ENCODE data around the gene ZW10.
"Not testable (repeated sequence)": the region's sequence is repeated elsewhere in the genome, so short reads cannot be mapped to it uniquely, and the experiment has no call there.

Gene ZW10

GRCh38 chr11:113773416-113774173, at the start of gene ZW10:
Gene ZW10, minus strand, starts transcription at chr11:113773692. Its CDS starts 26 bp downstream, at chr11:113773666.
- H3K9me3 ChIP-seq (ENCODE audit: control insufficient read depth, insufficient read depth, low read length): no peaks in the 10 kb centered on the region
- peaks cover 3% of the 10 kb centered on the region for H3K36me3 ChIP-seq (ENCODE audit: control insufficient read depth, insufficient read depth, low read length)
- H3K27me3 ChIP-seq (ENCODE audit: control insufficient read depth, insufficient read depth, low read length): no peaks in the 10 kb centered on the region
- peak within 1 kb of the TSS; percentile 100 for H3K4me3 ChIP-seq (ENCODE audit: low read depth, low read length)
- no peaks in the 10 kb centered on the region for H3K4me1 ChIP-seq (ENCODE audit: control insufficient read depth, insufficient read depth, low read length)
- peak within 1 kb of the TSS; percentile 98 for H3K9ac ChIP-seq (ENCODE audit: low read depth, low read length)

GRCh38 chr11:113818426-113818825, 44.9 kb upstream of the ZW10 start:
- Histone ChIP-seq H3K9me3 (ENCODE audit: control insufficient read depth, insufficient read depth, low read length) (no peaks in the 10 kb centered on the region), H3K27me3 (ENCODE audit: control insufficient read depth, insufficient read depth, low read length) (no peaks in the 10 kb centered on the region), H3K4me3 (ENCODE audit: low read depth, low read length) (no peak overlapping the region), H3K4me1 (ENCODE audit: control insufficient read depth, insufficient read depth, low read length) (no peaks in the 10 kb centered on the region), H3K36me3 (ENCODE audit: control insufficient read depth, insufficient read depth, low read length) (peaks cover 26% of the 10 kb centered on the region), H3K9ac (ENCODE audit: low read depth, low read length) (no peak overlapping the region)

- Histone ChIP-seq H3K9ac (ENCODE audit: low read depth, low read length) (no peak overlapping the region), H3K27me3 (ENCODE audit: control insufficient read depth, insufficient read depth, low read length) (no peaks in the 10 kb centered on the region), H3K9me3 (ENCODE audit: control insufficient read depth, insufficient read depth, low read length) (no peaks in the 10 kb centered on the region), H3K36me3 (ENCODE audit: control insufficient read depth, insufficient read depth, low read length) (peaks cover 20% of the 10 kb centered on the region), H3K4me1 (ENCODE audit: control insufficient read depth, insufficient read depth, low read length) (no peaks in the 10 kb centered on the region), H3K4me3 (ENCODE audit: low read depth, low read length) (no peak overlapping the region)
These were observed 44.1 kb upstream of the ZW10 start for GRCh38 chr11:113817626-113818025.

- no peak overlapping the region for H3K9ac ChIP-seq (ENCODE audit: low read depth, low read length)
- H3K4me1 ChIP-seq (ENCODE audit: control insufficient read depth, insufficient read depth, low read length): no peaks in the 10 kb centered on the region
- H3K4me3 ChIP-seq (ENCODE audit: low read depth, low read length): no peak overlapping the region
- no peaks in the 10 kb centered on the region for H3K27me3 ChIP-seq (ENCODE audit: control insufficient read depth, insufficient read depth, low read length)
- no peaks in the 10 kb centered on the region for H3K9me3 ChIP-seq (ENCODE audit: control insufficient read depth, insufficient read depth, low read length)
- H3K36me3 ChIP-seq (ENCODE audit: control insufficient read depth, insufficient read depth, low read length): peaks cover 17% of the 10 kb centered on the region
These were observed 43.7 kb upstream of the ZW10 start for GRCh38 chr11:113817162-113817561.

- Histone ChIP-seq H3K4me3 (ENCODE audit: low read depth, low read length) (no peak overlapping the region), H3K9ac (ENCODE audit: low read depth, low read length) (no peak overlapping the region), H3K36me3 (ENCODE audit: control insufficient read depth, insufficient read depth, low read length) (peaks cover 3% of the 10 kb centered on the region), H3K27me3 (ENCODE audit: control insufficient read depth, insufficient read depth, low read length) (no peaks in the 10 kb centered on the region), H3K4me1 (ENCODE audit: control insufficient read depth, insufficient read depth, low read length) (no peaks in the 10 kb centered on the region), H3K9me3 (ENCODE audit: control insufficient read depth, insufficient read depth, low read length) (no peaks in the 10 kb centered on the region)
These were observed 40.7 kb upstream of the ZW10 start for GRCh38 chr11:113814181-113814580.

- Histone ChIP-seq H3K4me1 (ENCODE audit: control insufficient read depth, insufficient read depth, low read length) (no peaks in the 10 kb centered on the region), H3K9me3 (ENCODE audit: control insufficient read depth, insufficient read depth, low read length) (no peaks in the 10 kb centered on the region), H3K4me3 (ENCODE audit: low read depth, low read length) (no peak overlapping the region), H3K27me3 (ENCODE audit: control insufficient read depth, insufficient read depth, low read length) (no peaks in the 10 kb centered on the region), H3K36me3 (ENCODE audit: control insufficient read depth, insufficient read depth, low read length) (peaks cover 20% of the 10 kb centered on the region), H3K9ac (ENCODE audit: low read depth, low read length) (no peak overlapping the region)
These were observed 35.4 kb upstream of the ZW10 start for GRCh38 chr11:113808931-113809330.

GRCh38 chr11:113806406-113806805, 32.9 kb upstream of the ZW10 start:
- no peaks in the 10 kb centered on the region for H3K27me3 ChIP-seq (ENCODE audit: control insufficient read depth, insufficient read depth, low read length)

GRCh38 chr11:113805640-113806039, 32.1 kb upstream of the ZW10 start:
- Histone ChIP-seq H3K4me1 (ENCODE audit: control insufficient read depth, insufficient read depth, low read length) (no peaks in the 10 kb centered on the region), H3K9ac (ENCODE audit: low read depth, low read length) (no peak overlapping the region), H3K36me3 (ENCODE audit: control insufficient read depth, insufficient read depth, low read length) (peaks cover 41% of the 10 kb centered on the region), H3K4me3 (ENCODE audit: low read depth, low read length) (no peak overlapping the region), H3K27me3 (ENCODE audit: control insufficient read depth, insufficient read depth, low read length) (no peaks in the 10 kb centered on the region), H3K9me3 (ENCODE audit: control insufficient read depth, insufficient read depth, low read length) (no peaks in the 10 kb centered on the region)

More at GRCh38 chr11:113806406-113806805, 32.9 kb upstream of the ZW10 start:
- H3K4me3 ChIP-seq (ENCODE audit: low read depth, low read length): no peak overlapping the region
- no peaks in the 10 kb centered on the region for H3K4me1 ChIP-seq (ENCODE audit: control insufficient read depth, insufficient read depth, low read length)
- no peak overlapping the region for H3K9ac ChIP-seq (ENCODE audit: low read depth, low read length)
- H3K36me3 ChIP-seq (ENCODE audit: control insufficient read depth, insufficient read depth, low read length): peaks cover 34% of the 10 kb centered on the region
- no peaks in the 10 kb centered on the region for H3K9me3 ChIP-seq (ENCODE audit: control insufficient read depth, insufficient read depth, low read length)

- H3K4me1 ChIP-seq (ENCODE audit: control insufficient read depth, insufficient read depth, low read length): no peaks in the 10 kb centered on the region
- H3K36me3 ChIP-seq (ENCODE audit: control insufficient read depth, insufficient read depth, low read length): peaks cover 43% of the 10 kb centered on the region
- H3K27me3 ChIP-seq (ENCODE audit: control insufficient read depth, insufficient read depth, low read length): no peaks in the 10 kb centered on the region
- H3K9me3 ChIP-seq (ENCODE audit: control insufficient read depth, insufficient read depth, low read length): no peaks in the 10 kb centered on the region
- H3K4me3 ChIP-seq (ENCODE audit: low read depth, low read length): no peak overlapping the region
- no peak overlapping the region for H3K9ac ChIP-seq (ENCODE audit: low read depth, low read length)
These were observed 29.1 kb upstream of the ZW10 start for GRCh38 chr11:113802621-113803020.

- Histone ChIP-seq H3K36me3 (ENCODE audit: control insufficient read depth, insufficient read depth, low read length) (peaks cover 17% of the 10 kb centered on the region), H3K4me1 (ENCODE audit: control insufficient read depth, insufficient read depth, low read length) (no peaks in the 10 kb centered on the region), H3K9me3 (ENCODE audit: control insufficient read depth, insufficient read depth, low read length) (no peaks in the 10 kb centered on the region), H3K4me3 (ENCODE audit: low read depth, low read length) (no peak overlapping the region), H3K9ac (ENCODE audit: low read depth, low read length) (no peak overlapping the region), H3K27me3 (ENCODE audit: control insufficient read depth, insufficient read depth, low read length) (no peaks in the 10 kb centered on the region)
These were observed 23.3 kb upstream of the ZW10 start for GRCh38 chr11:113796663-113797259.

- H3K36me3 ChIP-seq (ENCODE audit: control insufficient read depth, insufficient read depth, low read length): no peaks in the 10 kb centered on the region
- H3K9ac ChIP-seq (ENCODE audit: low read depth, low read length): no peak overlapping the region
- no peaks in the 10 kb centered on the region for H3K9me3 ChIP-seq (ENCODE audit: control insufficient read depth, insufficient read depth, low read length)
- H3K4me3 ChIP-seq (ENCODE audit: low read depth, low read length): no peak overlapping the region
- H3K27me3 ChIP-seq (ENCODE audit: control insufficient read depth, insufficient read depth, low read length): no peaks in the 10 kb centered on the region
- no peaks in the 10 kb centered on the region for H3K4me1 ChIP-seq (ENCODE audit: control insufficient read depth, insufficient read depth, low read length)
These were observed 16.3 kb upstream of the ZW10 start for GRCh38 chr11:113789675-113790320.

- H3K4me3 ChIP-seq (ENCODE audit: low read depth, low read length); H3K9ac ChIP-seq (ENCODE audit: low read depth, low read length); H3K4me1 ChIP-seq (ENCODE audit: control insufficient read depth, insufficient read depth, low read length); H3K27me3 ChIP-seq (ENCODE audit: control insufficient read depth, insufficient read depth, low read length); H3K9me3 ChIP-seq (ENCODE audit: control insufficient read depth, insufficient read depth, low read length); H3K36me3 ChIP-seq (ENCODE audit: control insufficient read depth, insufficient read depth, low read length): not testable (repeated sequence)
These were observed 15.5 kb upstream of the ZW10 start for GRCh38 chr11:113789016-113789415.
